Epithelial cell of esophagus (primary cell): ENCODE data around the gene AKAP13.

ENCODE experiments used
- DNase-seq: peaks from one replicate; pipeline ENCODE4 v3.0.0; 2010; ENCODE audit warnings: low read depth
- H3K4me3 ChIP-seq: 2 replicates; pipeline ENCODE4 v1.5.1; 2011; ENCODE audit warnings: mild to moderate bottlenecking, low read length, control low read depth
- CTCF ChIP-seq: IDR thresholded peaks from 2 replicates; pipeline ENCODE4 v1.5.1; 2011; ENCODE audit warnings: low read depth, mild to moderate bottlenecking, low read length, control low read depth, inconsistent platforms; ENCODE audit not compliant: insufficient read depth; ENCODE audit errors: missing control alignments

Gene AKAP13

GRCh38 chr15:85542488-85542887 lies 162.1 kb downstream of the AKAP13 start:
- no peak for DNase-seq
- no peak for TF ChIP-seq CTCF
- H3K4me3 ChIP-seq = no peak overlapping the region

GRCh38 chr15:85542895-85543331 lies 162.5 kb downstream of the AKAP13 start:
- DNase-seq = peak; percentile 67
- no peak overlapping the region for H3K4me3 ChIP-seq

GRCh38 chr15:85543741-85544155 lies 163.3 kb downstream of the AKAP13 start:
- TF ChIP-seq CTCF = no peak
- DNase-seq = peak; percentile 28
- H3K4me3 ChIP-seq = no peak overlapping the region

More at GRCh38 chr15:85542895-85543331, 162.5 kb downstream of the AKAP13 start:
- no peak for TF ChIP-seq CTCF

- no peak for TF ChIP-seq CTCF
- no peak for DNase-seq
- no peak overlapping the region for H3K4me3 ChIP-seq
Measured at GRCh38 chr15:85545185-85545584, 164.8 kb downstream of the AKAP13 start.

GRCh38 chr15:85545752-85546151 lies 165.3 kb downstream of the AKAP13 start:
- no peak for TF ChIP-seq CTCF
- no peak overlapping the region for H3K4me3 ChIP-seq
- no peak for DNase-seq

- no peak for TF ChIP-seq CTCF
- no peak for DNase-seq
- no peak overlapping the region for H3K4me3 ChIP-seq
Measured at GRCh38 chr15:85547386-85547785, 167.0 kb downstream of the AKAP13 start.

GRCh38 chr15:85550283-85550682 lies 169.9 kb downstream of the AKAP13 start:
- H3K4me3 ChIP-seq = no peak overlapping the region
- no peak for TF ChIP-seq CTCF
- peak; percentile 17 for DNase-seq
